NCI-H2029 treated with DMSO at 0.1 percent for 48 hours (cell line): ENCODE results near the gene RRP1B.

Experiments
- DNase-seq: peaks from one replicate; lab custom pipeline; 2025; lab: John Stamatoyannopoulos, UW

RRP1B gene

GRCh38 chr21:43727519-43728153 is 68.3 kb downstream of the RRP1B start:
- DNase-seq: no peak

GRCh38 chr21:43728154-43728466 is 68.8 kb downstream of the RRP1B start:
- DNase-seq: no peak

GRCh38 chr21:43728467-43729390 is 69.4 kb downstream of the RRP1B start:
- peak; percentile 25 for DNase-seq

- no peak for DNase-seq
Observed at GRCh38 chr21:43731476-43731875, 72.1 kb downstream of the RRP1B start.

- DNase-seq: no peak
Observed at GRCh38 chr21:43731891-43732711, 72.7 kb downstream of the RRP1B start.

- no peak for DNase-seq
Observed at GRCh38 chr21:43733060-43733459, 73.7 kb downstream of the RRP1B start.

GRCh38 chr21:43733529-43734071 is 74.2 kb downstream of the RRP1B start:
- no peak for DNase-seq

- peak; percentile 41 for DNase-seq
Observed at GRCh38 chr21:43734131-43734927, 75.0 kb downstream of the RRP1B start.

- no peak for DNase-seq
Observed at GRCh38 chr21:43734928-43735229, 75.5 kb downstream of the RRP1B start.

GRCh38 chr21:43735236-43736091 is 76.1 kb downstream of the RRP1B start:
- DNase-seq: no peak

GRCh38 chr21:43736224-43736883 is 77.0 kb downstream of the RRP1B start:
- DNase-seq: no peak

- DNase-seq: no peak
Observed at GRCh38 chr21:43737158-43737950, 78.0 kb downstream of the RRP1B start.

GRCh38 chr21:43739621-43740435 is 80.5 kb downstream of the RRP1B start:
- DNase-seq: no peak

GRCh38 chr21:43740497-43741156 is 81.3 kb downstream of the RRP1B start:
- no peak for DNase-seq

- DNase-seq: no peak
Observed at GRCh38 chr21:43741423-43742096, 82.2 kb downstream of the RRP1B start.

GRCh38 chr21:43743947-43744346 is 84.6 kb downstream of the RRP1B start:
- no peak for DNase-seq

GRCh38 chr21:43744725-43745124 is 85.4 kb downstream of the RRP1B start:
- DNase-seq: no peak
